ENCODE results near the gene FYN.
"Not testable (repeated sequence)": the region's sequence is repeated elsewhere in the genome, so short reads cannot be mapped to it uniquely, and the experiment has no call there.

The FYN gene

GRCh38 chr6:111873178-111874024 lies at the start of gene FYN:
TSS of gene FYN (minus strand) at chr6:111873452. CDS start at chr6:111720051, 153,401 bp downstream.
- DNase-seq (ENCODE audit: low spot score), result peak; percentile 96

GRCh38 chr6:111922454-111923297 lies 49.4 kb upstream of the FYN start:
- DNase-seq (ENCODE audit: low spot score), result no peak

DNA sequence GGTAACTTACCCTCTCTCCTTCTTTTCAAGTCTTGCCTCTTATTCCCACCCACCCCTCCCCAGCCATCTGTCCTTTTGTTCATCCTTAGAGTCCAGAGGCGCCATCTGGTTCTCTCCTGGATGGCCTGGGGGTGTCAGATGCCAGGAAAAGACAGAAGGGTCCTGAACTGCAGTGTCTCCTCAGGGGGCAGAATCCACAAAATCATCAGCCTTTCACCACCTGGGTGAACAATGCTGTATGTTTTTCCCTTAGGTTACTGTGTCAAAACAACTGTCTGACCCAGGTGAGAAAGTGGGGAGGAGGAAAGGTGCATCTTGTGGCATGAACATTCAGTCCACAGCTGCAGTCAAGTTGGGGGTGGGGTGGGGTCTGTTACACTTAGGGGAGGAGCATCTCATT lies 47.9 kb upstream of the FYN start:
- DNase-seq (ENCODE audit: low spot score), result no peak

- no peak for DNase-seq (ENCODE audit: low spot score)
Observed at GRCh38 chr6:111920578-111920977, 47.3 kb upstream of the FYN start.

DNA sequence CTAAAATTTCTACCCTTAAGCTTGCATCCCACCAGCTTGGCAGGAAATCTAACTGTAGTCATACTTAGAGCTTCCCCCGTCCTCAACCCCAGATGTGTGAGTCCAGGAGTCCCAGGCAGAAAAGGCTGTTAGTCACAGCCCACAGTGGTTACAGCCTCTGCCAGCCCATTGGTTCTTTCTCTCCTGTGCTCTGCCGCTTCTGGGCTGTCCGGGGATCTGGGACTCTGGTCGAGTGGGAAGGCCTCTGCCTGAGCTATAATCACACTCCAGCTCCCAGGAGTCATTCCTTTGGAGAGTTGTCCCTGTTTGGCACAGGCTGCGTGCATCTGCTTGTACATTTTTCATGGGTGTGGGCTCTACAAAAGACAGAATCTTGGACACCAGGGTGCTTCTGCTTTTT lies 45.6 kb upstream of the FYN start:
- DNase-seq (ENCODE audit: low spot score), result no peak

GRCh38 chr6:111916747-111917146 lies 43.5 kb upstream of the FYN start:
- no peak for DNase-seq (ENCODE audit: low spot score)

- no peak for DNase-seq (ENCODE audit: low spot score)
Observed at GRCh38 chr6:111914617-111915016, 41.4 kb upstream of the FYN start.

DNA sequence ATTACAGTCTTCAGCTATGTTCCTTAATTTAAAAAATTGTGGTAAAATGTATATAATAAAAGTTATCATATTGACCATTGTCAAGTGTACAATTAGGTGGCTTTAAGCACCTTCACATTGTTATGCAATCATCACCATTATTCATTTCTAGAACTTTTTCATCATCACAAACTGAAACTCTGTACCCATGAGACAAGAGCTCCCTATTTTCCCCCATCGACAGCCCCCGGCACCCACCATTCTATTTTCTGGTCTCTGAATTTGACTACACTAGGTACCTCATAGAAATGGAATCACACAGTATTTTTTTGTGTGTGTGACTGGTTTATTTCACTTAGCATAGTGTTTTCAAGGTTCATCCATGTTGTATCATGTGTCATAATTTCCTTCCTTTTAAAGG lies 39.7 kb upstream of the FYN start:
- no peak for DNase-seq (ENCODE audit: low spot score)

- DNase-seq (ENCODE audit: low spot score), result no peak
Observed at GRCh38 chr6:111911428-111911827, 38.2 kb upstream of the FYN start.

GRCh38 chr6:111909238-111909637 lies 36.0 kb upstream of the FYN start:
- DNase-seq (ENCODE audit: low spot score), result no peak

GRCh38 chr6:111908365-111908764 lies 35.1 kb upstream of the FYN start:
- not testable (repeated sequence) for DNase-seq (ENCODE audit: low spot score)

DNA sequence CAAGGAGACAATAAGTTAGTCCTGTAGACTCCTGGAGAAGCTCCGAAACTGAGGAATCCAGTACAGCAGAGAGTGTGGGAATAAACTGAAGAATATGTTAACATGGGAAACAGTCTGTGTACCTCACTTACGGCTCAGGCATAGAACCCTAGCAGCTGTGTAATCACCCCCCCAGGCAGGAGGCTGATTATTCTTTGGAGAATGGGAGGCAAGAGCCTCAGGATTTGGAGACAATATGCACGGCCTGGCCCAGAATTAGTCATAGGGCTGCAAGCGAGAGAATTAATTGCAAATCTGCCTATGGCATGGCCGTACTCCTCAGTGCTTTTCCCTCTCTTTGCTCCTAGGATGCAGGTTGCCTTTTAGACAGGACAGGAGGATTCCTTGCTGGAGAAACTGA lies 27.5 kb upstream of the FYN start:
- no peak for DNase-seq (ENCODE audit: low spot score)

DNA sequence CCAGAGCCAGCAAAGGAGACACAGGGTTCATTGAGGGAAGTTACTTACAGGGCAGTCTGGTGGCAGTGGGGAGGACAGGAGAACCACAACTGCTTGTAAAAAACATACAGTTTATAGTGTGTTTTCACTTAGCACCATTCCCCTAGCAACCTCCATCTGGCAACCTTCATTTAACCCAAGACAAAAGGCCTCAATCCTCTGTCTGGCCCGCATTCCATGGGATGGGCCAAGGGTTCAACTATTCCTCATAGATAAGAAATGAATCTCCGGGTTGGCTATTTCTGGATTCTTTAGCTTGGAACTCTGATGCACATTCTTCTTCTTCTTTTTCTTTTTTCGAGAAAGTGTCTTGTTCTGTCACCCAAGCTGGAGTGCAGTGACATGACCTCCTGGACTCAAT lies 26.3 kb upstream of the FYN start:
- DNase-seq (ENCODE audit: low spot score), result no peak

GRCh38 chr6:111898452-111898851 lies 25.2 kb upstream of the FYN start:
- DNase-seq (ENCODE audit: low spot score), result no peak

DNA sequence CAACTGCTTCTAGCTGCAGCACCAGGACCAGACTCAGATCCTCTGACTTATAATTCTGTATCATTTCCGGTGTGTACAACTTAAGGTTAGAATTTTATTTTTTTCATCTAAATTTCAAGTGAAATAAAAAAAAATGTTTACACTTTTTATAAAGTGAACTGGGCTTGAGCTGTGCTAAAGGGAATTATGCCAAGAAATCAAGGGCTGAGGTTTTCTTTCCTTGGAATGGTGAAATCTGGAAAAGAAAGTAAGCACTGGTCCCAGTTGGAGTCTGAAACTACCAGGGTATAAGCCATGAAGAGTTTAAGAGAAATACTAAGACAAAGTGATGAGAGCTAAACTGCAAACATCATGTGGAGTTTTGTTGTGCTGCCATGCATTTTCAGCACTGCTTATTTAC lies 21.7 kb upstream of the FYN start:
- DNase-seq (ENCODE audit: low spot score), result no peak

DNA sequence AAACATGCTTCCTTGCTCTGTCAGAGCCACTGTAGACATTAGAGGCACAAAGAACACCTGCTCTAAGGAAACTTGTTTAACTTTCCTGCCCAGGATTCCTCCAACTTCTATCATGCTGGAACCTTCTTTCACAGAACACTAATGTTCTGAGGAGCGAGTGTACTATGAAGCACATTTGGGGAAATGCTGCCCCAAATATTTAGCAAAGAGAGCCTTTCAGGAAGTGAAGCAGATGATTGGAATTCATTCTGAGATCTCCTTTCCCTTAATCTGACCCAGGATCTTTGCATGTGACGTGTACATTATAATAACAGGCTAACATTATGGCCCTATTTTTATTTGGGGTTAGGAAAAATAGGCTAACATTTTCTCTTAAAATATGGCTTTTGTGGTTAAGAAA lies 21.0 kb upstream of the FYN start:
- no peak for DNase-seq (ENCODE audit: low spot score)

DNA sequence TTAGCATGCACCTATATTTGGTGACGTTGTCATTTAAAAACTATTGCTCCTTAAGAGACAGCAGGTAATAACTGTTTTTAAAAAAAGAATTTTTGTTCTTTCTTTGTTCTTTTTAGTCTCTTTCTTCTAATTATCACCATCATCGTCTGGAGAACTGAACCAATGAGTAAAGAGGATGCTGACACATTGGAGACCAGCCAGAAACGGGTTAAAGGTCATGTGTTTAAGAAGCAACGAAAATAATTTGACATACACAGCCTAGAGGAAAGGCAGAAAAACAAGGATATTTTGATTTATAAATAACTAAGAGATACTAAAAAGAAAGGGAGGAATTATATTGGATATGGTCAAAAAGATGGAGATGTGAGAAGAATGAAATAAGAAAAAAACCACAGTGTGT lies 19.2 kb upstream of the FYN start:
- DNase-seq (ENCODE audit: low spot score), result no peak

GRCh38 chr6:111890988-111891387 lies 17.7 kb upstream of the FYN start:
- no peak for DNase-seq (ENCODE audit: low spot score)

- DNase-seq (ENCODE audit: low spot score), result peak; percentile 30
Observed at GRCh38 chr6:111888928-111889695, 15.9 kb upstream of the FYN start.

- not testable (repeated sequence) for DNase-seq (ENCODE audit: low spot score)
Observed at GRCh38 chr6:111886793-111887192, 13.5 kb upstream of the FYN start.

- DNase-seq (ENCODE audit: low spot score), result no peak
Observed at GRCh38 chr6:111885373-111886027, 12.2 kb upstream of the FYN start.

DNA sequence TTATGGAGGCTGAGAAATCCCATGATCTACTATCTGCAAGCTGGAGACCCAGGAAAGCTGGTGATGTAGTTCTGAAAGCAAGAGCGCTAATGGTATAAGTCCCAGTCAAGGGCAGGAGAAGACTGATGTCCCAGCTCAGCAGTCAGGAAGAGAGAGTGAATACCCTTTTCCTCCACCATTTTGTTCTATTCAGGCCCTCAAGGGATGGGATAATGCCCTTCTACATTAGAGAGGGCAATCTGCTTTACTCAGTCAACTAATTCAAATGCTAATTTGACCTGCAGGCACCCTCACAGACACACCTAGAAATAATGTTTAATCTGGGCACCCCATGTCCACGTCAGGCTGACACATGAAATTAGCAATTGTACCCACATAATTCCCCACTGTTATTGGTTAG lies 10.8 kb upstream of the FYN start:
- no peak for DNase-seq (ENCODE audit: low spot score)
